ENCODE measurements around the gene CACNA2D4.
"Not testable (repeated sequence)": the region's sequence is repeated elsewhere in the genome, so short reads cannot be mapped to it uniquely, and the experiment has no call there.

The CACNA2D4 gene

DNA sequence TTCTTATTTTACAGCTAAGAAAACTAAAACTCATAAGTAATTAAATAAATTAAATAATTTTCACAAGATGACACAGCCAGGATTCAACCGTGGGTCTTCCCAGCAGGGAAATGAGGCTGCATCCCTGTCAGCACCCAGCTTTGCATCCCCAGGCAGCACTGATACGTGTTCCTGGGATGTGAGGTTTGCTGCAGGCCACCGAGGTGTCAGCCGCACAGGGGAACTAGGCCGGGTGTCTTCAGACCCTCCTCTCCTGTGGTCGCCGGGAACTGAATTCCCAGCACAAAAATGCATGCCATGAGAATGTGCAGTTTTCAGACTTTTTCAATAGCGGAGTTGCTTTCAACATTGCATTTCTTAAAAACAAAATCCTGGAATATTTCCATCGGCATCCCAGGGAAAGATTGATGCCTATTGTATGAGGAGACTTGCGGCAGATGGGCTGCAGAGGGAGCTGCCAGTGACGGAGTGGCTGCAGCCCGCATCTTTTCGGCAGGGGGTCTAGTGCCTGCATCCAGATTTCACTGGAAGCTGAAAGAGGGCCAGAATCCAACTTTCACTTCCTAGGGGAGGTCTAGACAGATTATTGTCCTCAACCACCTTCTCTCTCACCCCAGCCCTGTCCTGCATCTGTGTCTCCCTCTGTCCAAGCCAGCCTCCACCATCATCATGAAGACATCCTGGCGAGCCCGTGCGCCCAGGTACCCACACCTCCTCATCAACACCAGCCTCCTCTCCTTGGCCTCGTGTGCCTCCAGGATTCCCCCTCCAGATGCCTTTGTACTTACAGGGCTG is 85.5 kb downstream of the CACNA2D4 start:
- DNase-seq (ENCODE audit: low read depth, low spot score), result no peak

DNA sequence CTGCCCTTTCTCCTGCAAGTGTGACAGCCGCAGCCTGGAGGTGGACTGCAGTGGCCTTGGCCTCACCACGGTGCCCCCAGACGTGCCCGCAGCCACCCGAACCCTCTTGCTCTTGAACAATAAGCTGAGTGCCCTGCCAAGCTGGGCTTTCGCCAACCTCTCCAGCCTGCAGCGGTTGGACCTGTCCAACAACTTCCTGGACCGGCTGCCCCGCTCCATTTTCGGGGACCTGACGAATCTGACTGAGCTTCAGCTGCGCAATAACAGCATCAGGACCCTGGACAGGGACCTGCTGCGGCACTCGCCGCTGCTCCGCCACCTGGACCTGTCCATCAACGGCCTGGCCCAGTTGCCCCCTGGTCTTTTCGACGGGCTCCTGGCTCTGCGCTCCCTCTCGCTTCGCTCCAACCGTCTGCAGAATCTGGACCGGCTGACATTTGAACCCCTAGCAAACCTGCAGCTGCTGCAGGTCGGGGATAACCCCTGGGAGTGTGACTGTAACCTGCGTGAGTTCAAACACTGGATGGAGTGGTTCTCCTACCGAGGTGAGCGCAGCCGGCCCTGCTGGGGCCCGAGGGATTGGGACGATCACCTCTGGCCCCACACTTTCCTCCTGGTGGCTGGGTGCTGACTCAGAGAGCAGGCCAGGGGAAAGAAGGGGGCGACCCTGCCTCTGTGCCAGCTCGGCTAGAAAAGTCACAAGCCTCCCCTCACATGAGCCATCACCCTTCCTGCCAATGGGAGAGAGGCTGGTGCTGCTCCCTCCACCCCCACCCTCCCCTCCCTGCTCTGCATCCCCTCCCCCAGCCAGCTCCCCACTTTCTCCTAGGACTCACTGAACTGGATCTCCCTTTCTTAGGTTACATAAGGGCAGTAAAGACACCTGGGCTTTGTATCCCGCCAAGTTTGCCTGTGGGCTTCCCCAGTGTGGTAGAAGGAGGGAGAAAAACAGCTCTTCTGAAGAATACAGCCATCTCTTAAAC is 87.2 kb downstream of the CACNA2D4 start:
- DNase-seq (ENCODE audit: low read depth, low spot score), result peak; percentile 54

DNA sequence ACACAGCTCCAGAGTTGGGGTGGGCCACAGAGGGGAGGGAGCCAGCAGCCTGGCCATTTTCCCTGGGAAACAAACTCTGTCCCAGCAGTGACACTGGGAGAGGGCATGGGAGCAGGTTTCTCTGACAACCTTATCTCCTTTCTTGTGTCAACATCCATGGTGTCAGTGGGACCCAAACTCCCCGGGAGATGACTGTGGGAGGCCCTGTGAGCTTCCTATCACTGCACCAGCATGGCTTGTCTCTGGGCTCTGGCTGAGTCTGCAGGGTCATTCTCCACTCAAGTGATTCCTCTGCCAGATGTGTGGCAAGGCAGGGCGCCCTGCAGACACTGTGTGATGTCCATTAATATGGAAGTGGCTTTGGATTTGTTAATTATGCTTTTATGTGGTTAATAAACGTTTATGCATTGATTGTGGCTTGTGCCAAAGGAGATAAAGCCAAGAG is 88.0 kb downstream of the CACNA2D4 start:
- no peak for DNase-seq (ENCODE audit: low read depth, low spot score)

DNA sequence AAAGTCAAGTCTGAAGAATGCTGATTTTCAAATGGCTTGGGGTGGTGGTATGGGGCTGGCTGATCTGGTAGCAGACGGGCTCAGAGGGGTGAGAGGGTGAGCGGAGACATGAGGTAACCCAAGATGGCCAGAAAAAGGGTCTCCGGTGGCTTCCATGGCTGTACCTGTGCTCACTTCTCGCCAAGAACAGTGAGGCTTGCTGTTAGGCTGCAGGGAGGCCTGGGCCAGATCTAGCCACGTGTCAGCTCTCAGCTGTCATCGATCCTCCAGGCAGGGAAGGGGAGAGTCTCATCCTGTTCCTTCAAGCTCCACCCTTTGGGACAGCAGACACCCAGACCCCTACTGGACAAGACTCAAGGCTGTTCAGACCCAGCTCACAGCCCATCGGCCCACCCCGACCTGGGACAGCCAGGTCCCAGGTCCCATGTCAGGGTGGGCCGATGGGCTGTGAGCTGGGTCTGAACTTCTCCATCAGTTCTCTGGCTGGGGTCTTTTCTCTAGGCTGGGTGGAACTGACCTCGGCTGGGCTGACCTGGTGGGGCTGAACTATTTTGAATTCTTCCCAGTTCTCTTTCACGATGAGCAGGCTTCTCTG is 89.0 kb downstream of the CACNA2D4 start:
- no peak for DNase-seq (ENCODE audit: low read depth, low spot score)

DNA sequence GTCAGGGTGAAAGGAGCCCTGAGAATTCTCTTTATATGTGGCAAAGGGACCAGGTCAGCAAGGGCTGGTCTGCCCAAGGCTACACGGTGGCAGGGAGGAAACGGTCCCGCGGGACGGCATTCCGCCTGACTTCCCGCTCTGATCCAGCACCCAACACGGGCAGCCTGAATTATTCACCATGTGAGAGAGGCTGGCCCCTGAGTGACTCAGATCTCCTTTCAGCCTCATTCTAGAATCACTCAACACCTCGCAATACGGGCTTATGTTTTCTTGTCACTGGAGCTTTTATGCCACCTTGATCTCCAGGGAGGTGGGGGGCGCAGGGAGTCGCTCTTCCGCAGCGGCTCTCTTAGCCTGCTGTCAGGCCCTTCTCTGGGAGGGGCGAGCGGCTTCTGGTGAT is 89.6 kb downstream of the CACNA2D4 start:
- no peak for DNase-seq (ENCODE audit: low read depth, low spot score)

DNA sequence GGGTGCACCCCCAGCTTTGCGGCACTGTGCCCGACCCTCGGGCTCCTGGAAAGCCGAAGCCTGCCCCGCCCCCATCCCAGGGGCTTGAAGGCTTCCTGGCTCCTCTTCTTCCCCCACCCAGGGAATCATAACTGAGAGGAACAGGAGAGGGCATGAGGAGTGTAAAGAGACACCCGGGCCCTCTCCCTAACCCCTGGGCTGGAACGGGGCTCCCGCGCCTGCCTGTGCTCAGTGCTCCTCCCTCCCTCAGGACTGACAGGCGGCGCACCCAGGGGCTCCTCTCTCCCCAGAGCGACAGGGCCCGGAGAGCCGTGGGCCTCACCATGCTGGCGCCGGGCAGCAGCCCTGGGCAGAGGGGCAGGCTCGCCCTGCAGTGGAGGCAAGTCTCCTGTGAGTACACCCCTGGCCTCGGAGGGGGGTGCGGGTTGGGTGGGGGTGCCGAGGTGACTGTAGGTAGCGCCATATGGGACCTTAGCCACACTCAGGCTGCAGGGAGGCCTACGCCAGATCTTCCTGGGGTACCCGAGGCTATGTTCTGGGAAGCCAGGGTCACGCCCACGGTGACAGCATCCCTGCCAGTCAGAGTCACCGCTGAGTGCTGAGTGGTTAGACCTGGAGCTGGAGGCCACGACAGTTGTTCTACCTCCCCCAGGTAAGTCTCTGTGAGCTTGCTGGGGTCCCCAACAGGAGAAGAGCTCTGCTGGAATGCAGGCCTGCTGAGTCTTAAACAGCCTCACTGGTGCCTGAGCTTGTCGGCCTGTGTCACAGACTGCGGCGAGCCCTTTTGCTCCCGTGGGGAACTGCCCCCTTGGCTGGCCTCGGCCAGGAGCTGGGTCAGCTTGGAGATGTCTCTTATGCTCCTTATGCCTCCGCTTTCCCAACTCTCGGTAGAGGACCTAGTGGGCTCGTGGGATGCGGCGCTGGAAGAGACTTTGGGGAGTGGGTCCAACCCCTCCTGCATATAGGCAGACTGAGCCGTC is 90.3 kb downstream of the CACNA2D4 start:
- DNase-seq (ENCODE audit: low read depth, low spot score), result no peak

DNA sequence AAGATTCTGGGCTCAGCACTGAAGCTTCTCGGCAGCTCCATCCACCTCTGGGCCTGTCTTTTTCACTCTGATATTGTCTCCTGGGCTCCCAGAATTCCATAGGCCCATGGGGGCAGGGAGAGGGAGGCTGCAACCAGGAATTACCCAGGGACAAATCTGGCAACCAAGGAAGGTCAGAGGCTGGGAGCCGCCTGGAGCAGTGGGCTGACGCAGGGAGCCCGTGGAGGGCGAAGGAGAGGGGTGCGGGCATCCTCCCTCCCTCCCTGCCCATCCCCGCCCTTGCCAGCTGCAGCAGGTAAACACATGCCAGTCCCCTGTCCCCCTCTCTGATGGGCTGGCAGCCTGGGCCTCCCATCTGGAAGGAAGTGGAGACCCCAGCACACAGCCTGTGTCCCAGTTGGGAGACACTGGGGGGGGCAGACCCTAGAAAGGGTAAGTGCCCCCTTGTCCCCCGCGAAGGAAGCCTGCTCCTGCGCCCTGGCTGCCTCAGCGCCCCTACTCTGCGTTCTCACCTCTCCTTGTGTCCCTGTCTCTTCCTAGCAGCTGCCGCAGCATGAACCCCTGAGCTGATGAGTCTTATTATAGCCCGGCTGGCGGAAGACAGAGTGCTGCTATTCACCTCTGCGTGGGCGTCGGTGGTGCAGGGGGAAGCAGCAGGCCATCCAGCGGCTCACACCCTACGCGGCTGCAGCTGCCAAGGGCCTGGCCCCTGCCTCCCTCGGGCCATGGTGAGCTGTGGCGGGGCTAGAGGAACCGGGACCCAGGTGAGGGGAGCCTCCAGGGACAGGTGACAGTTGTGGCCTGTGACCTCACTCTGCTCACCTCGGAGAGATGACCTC is 91.4 kb downstream of the CACNA2D4 start:
- no peak for DNase-seq (ENCODE audit: low read depth, low spot score)

DNA sequence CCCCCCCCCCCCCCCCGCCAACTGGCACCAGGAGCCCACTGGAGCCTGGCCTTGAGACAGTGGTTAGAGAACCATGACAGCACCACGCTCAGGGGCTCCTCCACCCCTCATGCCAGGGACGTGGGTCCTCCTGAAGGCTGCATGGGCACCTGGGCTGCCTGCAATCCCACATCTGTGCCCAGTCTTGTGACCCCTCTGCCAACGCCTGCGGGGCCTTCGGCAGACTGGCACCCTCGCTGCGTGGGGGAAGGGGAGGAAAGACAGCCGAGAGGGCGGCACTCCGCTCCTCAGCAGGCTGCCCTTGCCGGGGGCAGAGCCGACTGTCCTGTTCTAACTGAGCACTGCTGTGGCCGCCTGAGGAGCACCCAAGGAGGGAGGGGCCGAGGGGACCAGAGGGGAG is 92.1 kb downstream of the CACNA2D4 start:
- no peak for DNase-seq (ENCODE audit: low read depth, low spot score)

DNA sequence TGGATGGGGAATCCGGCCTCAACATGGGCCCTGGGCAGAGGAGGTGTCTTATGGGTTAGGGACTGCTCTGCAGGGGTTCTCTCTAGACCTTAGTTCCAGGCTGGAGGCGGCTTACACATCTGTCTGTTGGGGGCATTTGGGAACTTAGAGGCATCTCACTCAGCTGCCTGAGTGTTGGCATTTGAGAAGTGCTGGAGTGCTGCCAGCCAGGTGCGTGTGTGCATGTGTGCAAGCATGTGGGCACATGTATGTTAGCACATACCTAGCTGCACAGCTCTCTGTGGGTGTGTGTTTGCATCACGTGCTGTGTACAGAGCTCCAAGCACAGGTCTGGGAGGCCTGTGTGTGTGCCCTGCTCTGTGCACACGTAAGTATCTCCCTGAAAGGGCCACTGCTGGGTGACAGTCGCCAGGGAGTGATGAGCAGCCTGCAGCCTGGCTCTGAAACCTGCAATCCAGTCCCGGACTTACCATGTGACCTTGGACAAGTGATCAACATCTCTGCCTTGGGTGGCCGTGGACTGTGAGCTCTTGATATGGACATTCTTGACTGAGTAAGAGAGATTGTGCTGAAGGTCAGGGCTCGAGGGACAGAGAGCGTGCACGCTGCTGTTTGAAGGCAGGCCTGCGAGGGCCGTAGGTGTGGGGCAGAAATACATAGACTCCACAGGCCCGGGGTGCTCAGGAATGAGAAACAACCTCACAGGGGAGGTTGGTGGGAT is 92.9 kb downstream of the CACNA2D4 start:
- DNase-seq (ENCODE audit: low read depth, low spot score), result no peak

DNA sequence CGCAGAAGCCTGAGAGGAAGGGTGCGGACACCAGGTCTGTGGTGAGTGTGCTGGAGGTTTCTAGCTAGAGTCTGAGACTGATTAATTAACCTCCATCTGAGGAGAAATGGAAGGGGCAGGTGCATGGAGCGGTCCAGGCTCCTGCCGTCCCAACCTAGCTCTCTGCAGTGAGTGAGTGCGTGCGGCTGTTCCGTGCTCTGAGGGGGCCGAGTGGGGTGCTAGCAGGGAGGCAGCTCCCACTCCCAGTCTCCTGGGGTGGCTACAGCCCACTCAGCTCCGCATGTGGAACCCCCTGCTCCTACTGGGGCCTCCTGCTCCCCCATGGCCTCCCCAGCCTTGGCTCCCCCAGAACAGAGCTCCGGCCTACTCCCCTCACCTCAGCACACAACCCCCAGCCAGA is 95.2 kb downstream of the CACNA2D4 start:
- no peak for DNase-seq (ENCODE audit: low read depth, low spot score)

DNA sequence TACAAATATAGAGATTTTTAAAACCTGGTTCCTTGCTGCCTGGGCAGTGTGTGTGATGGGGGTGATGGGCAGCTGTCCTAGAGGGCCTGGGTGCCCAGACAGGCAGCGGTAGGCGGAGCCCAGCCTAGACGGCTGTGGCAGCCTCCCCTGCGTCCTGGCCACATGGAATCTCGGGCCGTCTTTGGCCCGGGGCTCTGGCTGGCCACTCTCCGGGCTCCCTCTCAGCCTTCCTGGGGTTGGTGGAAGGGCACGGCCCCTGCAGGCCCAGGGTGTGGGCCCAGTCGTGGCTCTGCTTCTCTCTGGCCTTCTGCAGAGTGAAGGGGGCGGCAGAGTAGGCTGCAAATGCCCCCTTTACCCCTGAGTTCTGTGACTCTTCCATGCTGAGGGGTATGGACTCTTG is 95.8 kb downstream of the CACNA2D4 start:
- DNase-seq (ENCODE audit: low read depth, low spot score), result no peak

DNA sequence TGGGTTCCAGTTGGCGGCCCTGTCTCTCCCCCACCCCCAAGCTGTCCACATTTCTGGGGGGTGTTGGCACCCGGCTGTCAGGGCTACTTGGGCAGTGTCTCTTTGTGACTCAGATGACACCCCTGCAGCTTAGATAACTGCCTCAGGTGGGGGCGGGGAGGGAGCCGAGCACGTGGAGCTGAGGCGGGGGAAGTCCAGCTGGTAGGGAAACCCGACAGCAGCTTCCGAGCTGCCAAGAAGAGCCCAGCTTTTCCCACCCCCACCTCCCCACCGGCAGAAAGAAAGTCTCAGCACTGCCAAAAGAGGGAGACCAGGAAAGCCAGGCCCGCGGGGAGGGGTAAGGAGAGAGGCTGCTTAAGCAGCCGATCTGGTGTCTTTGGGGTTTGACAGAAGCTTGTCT is 96.6 kb downstream of the CACNA2D4 start:
- DNase-seq (ENCODE audit: low read depth, low spot score), result no peak

DNA sequence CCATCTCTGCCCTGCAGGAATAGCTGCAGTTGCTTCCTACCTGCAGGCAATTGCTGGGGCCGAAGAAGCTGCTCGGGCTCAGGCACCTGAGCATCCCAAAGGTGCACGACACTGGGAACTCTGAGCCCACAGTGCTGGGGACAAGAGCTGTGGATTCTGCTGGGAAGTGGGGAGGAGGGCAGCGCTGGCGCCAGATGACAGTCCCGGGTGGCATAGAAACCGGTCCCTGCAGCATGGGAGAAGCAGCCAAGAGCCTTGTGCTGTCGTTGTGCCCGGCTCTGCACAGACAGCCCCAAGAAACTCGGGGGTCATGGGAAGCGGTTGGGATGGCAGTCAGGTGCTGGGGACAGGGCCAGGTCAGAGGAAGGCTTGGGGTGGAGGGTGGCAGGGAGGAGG is 97.6 kb downstream of the CACNA2D4 start:
- DNase-seq (ENCODE audit: low read depth, low spot score), result no peak

DNA sequence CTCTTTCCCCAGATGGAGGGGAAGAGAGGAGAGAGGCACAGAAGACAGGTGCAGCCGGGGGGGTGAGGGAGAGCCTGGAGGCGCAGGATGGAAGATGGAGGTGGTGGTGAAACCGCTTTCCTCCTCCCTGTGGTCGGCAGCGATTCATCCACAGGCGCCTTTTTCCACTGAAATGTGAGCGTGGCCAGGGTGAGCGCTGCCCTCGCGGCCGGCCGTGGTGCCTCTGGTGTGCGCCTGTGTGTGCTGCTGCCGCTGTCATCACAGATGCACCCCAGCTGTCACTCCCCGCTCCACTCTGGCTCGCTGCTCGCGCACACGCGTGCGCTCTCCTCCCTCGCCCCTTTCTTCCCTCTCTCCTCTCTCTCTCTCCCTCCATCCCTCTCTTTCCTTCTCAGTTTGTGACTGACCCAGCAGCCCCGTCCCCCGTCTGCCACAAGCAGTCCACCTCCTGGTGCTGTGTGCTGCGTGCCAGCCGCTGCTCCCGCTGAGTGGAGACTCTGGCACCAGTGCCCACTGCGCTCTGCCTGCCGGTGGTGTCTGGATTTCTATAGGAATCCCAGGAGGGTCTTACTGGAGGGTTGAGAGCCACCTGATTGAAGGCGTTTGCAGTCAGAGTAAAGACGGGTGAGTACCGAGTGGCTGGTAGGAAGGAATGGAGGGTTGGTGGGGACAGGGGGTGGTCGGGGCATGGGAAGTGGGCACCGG is 98.1 kb downstream of the CACNA2D4 start, which contains the start of gene LRTM2:
TSS of gene LRTM2 (plus strand) at position 375 of the 705 bp plus-strand sequence. CDS start 7,584 bp downstream, outside the sequence.
- DNase-seq (ENCODE audit: low read depth, low spot score), result no peak

DNA sequence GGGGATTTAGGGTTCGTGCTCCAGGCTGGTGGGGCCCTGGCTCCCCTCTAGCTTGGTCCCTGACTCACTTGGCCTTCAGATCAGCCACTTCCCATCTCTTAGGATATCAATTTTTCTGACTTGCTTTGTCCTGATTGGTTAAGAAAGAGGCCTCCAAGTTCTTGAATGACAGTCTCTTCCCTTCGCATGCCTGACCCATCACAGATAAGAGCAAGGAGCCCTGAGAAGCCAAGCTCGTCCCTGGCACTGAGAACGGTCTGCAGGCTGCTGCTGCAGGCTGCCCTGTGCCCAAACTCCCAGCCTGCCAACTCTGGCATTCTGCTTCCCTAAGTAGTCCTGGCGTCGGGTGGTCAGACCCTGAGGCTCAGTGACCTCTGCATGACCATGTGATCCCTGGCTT is 98.9 kb downstream of the CACNA2D4 start:
- no peak for DNase-seq (ENCODE audit: low read depth, low spot score)

DNA sequence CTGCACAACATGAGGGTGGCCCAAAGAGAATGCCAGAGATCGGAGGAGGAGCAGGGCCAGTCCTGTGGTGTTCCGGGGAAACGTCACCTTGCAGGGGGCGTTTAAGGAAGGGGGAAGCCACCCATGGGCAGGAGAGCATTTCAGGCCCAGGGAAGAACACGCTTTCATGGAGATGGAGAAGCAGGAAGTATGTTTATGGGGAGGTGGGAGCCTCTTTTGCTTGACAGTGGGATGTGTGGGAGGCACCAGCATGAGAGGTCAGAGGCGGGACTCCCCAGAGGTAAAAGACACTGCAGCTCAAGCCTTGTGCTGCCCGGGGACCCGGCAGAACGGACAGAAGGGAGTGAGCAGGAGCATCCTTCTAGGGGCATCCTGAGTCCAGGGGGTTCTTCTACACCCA is 99.4 kb downstream of the CACNA2D4 start:
- DNase-seq (ENCODE audit: low read depth, low spot score), result no peak

DNA sequence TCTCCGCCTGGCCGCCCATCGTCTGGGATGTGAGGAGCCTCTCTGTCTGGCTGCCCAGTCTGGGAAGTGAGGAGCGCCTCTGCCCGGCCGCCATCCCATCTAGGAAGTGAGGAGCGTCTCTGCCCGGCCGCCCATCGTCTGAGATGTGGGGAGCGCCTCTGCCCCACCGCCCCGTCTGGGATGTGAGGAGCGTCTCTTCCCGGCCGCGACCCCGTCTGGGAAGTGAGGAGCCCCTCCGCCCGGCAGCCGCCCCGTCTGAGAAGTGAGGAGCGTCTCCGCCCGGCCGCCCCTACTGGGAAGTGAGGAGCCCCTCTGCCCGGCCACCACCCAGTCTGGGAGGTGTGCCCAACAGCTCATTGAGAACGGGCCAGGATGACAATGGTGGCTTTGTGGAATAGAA is 100.5 kb downstream of the CACNA2D4 start:
- not testable (repeated sequence) for DNase-seq (ENCODE audit: low read depth, low spot score)

DNA sequence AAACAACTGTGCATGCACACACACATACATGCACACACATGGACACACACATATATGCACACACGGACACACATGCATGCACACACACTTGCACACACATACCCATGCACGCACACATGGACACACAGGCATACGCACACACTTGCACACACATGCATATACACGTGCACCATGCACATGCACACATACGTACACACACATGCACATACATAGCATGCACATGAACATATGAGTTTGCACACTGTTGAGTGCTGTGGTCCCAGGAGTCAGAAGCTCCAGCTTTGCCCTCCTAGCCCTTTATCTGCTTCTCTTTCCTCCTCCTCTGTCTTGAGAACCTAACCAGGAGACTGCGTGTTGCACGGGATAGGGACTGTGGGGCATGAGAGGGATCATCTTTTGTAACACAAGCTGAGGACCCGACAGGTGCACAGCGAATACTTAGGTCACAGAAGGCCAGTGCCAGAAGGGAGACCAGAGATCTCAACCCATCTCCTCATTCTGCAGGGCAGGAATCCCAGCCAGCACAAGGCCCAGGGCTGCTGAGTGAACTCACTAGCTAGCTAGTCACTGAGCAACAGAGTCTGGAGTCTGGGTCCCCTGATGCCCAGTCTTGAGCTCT is 101.6 kb downstream of the CACNA2D4 start:
- no peak for DNase-seq (ENCODE audit: low read depth, low spot score)

All from iPS DF 19.7 (cell line).